RWPE2 (cell line): ENCODE measurements around the gene SLC30A2.

Source experiments
- ATAC-seq: fragments of 200-7000 bp; cut with Tn5 transposase; 3 replicates; pipeline ENCODE4 v1.9.1; 2021; ENCODE audit warnings: low read depth
- DNase-seq: peaks from one replicate; pipeline ENCODE4 v3.0.0-alpha.2; 2020; ENCODE audit warnings: low spot score
- H3K27ac ChIP-seq: fragments of 450-650 bp; 2 replicates; pipeline ENCODE4 v1.5.1; 2017; ENCODE audit warnings: mild to moderate bottlenecking; ENCODE audit not compliant: poor library complexity, severe bottlenecking
- H3K27me3 ChIP-seq: fragments of 250-450 bp; sonication (Bioruptor Pico); 2 replicates; pipeline ENCODE4 v1.5.1; 2021; ENCODE audit warnings: mild to moderate bottlenecking, moderate library complexity; ENCODE audit not compliant: insufficient read depth, poor library complexity, severe bottlenecking
- H3K36me3 ChIP-seq: fragments of 250-450 bp; sonication (Bioruptor Pico); 2 replicates; pipeline ENCODE4 v1.5.1; 2020; ENCODE audit warnings: low read depth, mild to moderate bottlenecking, moderate library complexity
- H3K4me1 ChIP-seq: fragments of 250-450 bp; sonication (Bioruptor Pico); 2 replicates; pipeline ENCODE4 v1.5.1; 2021; ENCODE audit warnings: mild to moderate bottlenecking, moderate library complexity; ENCODE audit not compliant: insufficient read depth, poor library complexity, severe bottlenecking
- H3K4me3 ChIP-seq: fragments of 250-450 bp; sonication (Bioruptor Pico); 2 replicates; pipeline ENCODE4 v1.5.1; 2021; ENCODE audit warnings: mild to moderate bottlenecking, moderate library complexity; ENCODE audit not compliant: severe bottlenecking
- H3K9me3 ChIP-seq: fragments of 250-450 bp; sonication (Bioruptor Pico); 2 replicates; pipeline ENCODE4 v1.5.1; 2021; ENCODE audit warnings: mild to moderate bottlenecking, moderate library complexity; ENCODE audit not compliant: severe bottlenecking
- CTCF ChIP-seq: fragments of 450-650 bp; IDR thresholded peaks from one replicate; pipeline ENCODE4 v1.5.1; 2017; ENCODE audit warnings: mild to moderate bottlenecking, moderate library complexity; ENCODE audit not compliant: poor library complexity, severe bottlenecking

Gene SLC30A2

GRCh38 chr1:25989440-25990234 lies 56.3 kb downstream of the SLC30A2 start:
- DNase-seq (no peak), ATAC-seq (no peak)
- no peak overlapping the region for H3K4me3 ChIP-seq
- H3K9me3 ChIP-seq, result no peaks in the 10 kb centered on the region
- H3K4me1 ChIP-seq, result no peaks in the 10 kb centered on the region
- H3K27me3 ChIP-seq, result no peaks in the 10 kb centered on the region
- TF ChIP-seq CTCF, result no peak
- no peak overlapping the region for H3K27ac ChIP-seq
- peaks cover 7% of the 10 kb centered on the region; the same call in 1 of the 2 replicates for H3K36me3 ChIP-seq

GRCh38 chr1:25987951-25988350 lies 58.0 kb downstream of the SLC30A2 start:
- H3K27ac ChIP-seq, result no peak overlapping the region

More at GRCh38 chr1:25987951-25988350, 58.0 kb downstream of the SLC30A2 start:
- DNase-seq (no peak), ATAC-seq (no peak)
- no peaks in the 10 kb centered on the region for H3K4me1 ChIP-seq
- H3K4me3 ChIP-seq, result no peak overlapping the region
- no peaks in the 10 kb centered on the region for H3K9me3 ChIP-seq
- no peaks in the 10 kb centered on the region for H3K27me3 ChIP-seq
- peaks cover 13% of the 10 kb centered on the region for H3K36me3 ChIP-seq
- no peak for TF ChIP-seq CTCF
